ENCODE results near the gene PLSCR3.

The PLSCR3 gene

GRCh38 chr17:7347630-7348477 lies 46.5 kb downstream of the PLSCR3 start:
- no peak for DNase-seq

DNA sequence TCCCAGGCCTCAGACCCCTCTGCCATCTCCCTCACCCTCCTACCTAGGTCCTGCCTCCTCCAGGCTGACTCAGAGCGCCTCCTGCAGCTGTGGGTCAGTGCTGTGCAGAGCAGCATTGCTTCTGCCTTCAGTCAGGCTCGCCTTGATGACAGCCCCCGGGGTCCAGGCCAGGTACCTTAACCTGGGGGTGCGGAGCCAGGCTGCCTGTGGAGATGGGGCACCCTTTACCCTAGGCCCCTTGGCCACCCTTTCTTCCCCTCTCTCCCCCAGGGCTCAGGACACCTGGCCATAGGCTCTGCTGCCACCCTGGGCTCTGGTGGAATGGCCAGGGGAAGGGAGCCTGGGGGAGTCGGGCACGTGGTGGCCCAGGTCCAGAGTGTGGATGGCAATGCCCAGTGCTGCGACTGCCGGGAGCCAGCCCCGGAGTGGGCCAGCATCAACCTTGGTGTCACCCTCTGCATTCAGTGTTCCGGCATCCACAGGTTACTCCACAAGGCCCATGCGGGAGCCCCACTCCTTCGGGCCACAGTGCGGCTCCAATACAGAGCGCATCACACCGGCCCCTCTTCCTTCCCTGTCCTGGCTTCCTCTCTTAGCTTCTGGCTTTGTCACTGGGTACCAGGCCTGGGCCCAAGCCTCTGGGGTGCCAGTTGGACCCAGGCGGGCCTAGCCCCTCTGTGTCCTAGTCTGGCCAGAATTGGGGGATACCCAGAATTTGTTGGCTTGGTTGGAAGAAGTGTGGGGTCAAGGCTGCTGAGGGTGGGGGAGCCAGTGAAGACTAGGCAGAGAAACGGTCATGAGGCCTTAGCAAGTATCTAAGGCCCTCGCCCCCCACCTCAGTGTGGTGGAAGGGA lies 47.3 kb downstream of the PLSCR3 start:
- no peak for DNase-seq

DNA sequence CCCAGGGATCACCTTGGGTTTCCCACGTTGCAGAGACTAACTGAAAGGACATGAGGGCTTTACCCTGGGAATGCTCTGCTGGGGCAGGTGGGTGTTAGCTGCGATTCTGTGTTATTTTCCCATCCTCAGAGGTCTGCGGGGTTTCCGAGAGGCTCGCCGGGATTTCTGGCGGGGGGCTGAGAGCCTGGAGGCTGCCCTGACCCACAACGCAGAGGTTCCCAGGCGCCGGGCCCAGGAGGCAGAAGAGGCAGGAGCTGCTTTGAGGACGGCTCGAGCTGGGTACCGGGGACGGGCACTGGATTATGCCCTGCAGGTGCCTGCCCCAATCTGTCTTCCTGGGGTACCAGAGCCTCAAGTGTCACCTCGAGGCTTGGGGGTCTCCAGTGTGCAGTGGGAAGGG lies 51.1 kb downstream of the PLSCR3 start:
- DNase-seq: no peak

DNA sequence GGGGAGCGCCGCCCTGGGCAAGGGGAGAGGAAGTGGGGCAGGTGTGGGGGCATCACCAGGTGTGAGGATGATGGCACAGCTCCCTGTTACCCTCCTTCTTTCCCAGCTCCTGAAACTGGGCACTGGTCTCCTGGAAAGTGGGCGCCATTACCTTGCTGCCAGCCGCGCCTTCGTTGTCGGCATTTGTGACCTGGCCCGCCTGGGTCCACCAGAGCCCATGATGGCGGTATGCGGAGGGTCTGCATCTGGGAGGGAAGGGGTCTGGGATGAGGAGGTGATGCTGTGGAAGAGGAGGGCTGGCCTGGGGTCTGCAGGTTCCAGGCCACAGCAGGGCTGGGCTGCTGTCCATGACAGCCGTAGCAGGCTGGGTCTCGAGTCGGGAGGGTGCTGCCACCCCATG lies 52.5 kb downstream of the PLSCR3 start:
- no peak for DNase-seq

DNA sequence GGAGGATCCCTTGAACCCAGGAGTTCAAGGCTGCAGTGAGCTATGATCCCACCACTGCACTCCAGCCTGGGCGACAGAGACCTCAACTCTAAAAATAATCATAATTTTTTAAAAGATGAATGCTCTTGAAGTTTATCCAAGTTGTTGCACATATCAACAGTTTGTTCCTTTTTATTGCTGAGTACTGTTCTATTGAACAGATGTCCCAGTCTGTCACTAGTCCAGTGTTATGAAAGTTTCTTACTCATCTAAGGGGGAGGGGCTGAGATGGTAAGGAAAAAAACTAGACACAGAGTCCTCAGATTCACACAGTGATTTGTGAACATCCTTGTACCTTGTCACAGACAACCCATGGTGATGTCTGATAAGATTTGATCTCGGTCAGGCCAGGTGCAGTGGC lies 54.1 kb downstream of the PLSCR3 start:
- no peak for DNase-seq
